HG03460 (cell line): ENCODE measurements around the gene RNF223.
"Not testable (repeated sequence)": the region's sequence is repeated elsewhere in the genome, so short reads cannot be mapped to it uniquely, and the experiment has no call there.

Source experiments
- ATAC-seq: cut with Tn5 transposase; IDR thresholded peaks from one replicate; pipeline ENCODE4 v1.9.1; 2021; ENCODE audit not compliant: unreplicated experiment

The RNF223 gene

DNA sequence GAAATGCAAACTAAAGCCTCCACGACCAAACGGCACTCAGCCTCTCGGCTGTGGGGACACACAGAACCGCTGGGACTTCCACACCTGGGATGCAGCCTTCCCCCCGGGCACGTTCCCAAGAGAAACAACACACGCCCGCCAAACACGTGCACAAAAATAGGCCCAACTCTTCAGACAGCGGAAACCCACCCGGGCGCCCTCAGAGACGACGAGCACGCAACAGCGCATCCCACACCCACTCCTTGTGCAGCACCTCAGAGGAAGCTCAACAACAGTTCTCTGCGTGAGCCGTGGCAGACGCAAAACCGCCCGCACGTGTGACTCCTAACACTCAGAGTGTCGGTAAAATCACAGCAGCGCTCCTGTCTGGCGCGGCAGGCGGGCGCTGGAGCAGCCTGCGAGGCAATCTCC, 36.5 kb upstream of the RNF223 start:
- ATAC-seq, result no peak

DNA sequence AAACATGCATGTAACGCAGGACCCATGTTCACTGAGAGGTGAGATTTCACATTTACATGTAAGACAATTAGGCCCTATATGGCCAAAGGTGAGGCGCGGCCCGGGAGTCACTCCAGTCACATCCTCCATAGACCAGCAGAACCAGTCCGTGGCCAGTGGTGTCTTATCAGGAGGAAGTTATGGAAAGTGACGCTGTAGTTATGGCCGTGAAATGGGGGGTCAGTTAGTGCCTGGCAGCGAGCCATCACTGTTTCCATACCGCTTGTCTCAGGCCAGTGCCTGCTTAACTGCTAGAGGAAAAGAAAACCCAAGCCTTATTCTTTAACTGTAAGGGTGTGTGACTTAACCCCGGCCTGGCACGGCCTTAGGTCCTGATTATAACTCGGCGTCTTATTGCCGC, 35.6 kb upstream of the RNF223 start:
- no peak for ATAC-seq

DNA sequence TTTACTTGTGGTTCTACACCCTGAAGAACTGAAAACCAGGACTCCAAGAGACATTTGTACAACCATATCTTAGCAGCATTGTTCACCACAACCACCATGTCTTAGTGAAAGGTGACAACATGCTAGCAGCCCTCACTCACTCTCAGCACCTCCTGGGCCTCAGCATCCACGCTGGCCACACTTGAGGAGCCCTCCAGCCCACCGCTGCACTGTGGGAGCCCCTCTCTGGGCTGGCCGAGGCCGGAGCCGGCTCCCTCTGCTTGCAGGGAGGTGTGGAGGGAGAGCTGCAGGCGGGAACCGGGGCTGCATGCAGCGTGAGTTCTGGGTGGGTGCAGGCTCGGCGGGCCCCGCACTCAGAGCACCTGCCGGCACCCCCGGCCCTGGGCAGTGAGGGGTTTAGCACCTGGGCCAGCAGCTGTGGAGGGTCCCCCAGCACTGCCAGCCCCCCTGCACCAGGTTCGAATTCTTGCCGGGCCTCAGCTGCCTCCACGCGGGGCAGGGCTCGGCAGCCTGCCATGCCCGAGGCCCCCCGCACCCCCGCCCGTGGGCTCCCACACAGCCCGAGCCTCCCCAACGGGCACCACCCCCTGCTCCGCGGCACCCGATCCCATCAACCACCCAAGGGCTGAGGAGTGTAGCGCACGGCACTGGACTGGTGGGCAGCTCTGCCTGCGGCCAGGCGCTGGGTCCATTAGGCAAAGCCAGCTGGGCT, 32.6 kb upstream of the RNF223 start:
- no peak for ATAC-seq

DNA sequence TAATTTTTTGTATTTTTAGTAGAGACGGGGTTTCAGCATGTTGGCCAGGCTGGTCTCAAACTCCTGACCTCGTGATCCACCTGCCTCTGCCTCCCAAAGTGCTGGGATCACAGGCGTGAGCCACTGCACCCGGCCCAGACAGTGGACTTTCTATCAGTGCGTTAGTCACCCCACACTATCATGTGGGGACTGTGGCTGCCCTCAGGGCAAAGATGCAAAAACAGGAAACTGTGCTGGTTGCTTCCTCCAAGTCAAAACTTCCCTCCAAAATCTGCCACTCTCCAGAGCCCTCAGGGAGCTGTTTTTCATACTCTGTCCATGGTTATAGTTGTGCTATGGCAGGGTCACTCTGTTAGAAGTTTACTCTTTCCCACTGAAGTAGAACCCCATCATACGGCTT, 30.0 kb upstream of the RNF223 start:
- not testable (repeated sequence) for ATAC-seq

DNA sequence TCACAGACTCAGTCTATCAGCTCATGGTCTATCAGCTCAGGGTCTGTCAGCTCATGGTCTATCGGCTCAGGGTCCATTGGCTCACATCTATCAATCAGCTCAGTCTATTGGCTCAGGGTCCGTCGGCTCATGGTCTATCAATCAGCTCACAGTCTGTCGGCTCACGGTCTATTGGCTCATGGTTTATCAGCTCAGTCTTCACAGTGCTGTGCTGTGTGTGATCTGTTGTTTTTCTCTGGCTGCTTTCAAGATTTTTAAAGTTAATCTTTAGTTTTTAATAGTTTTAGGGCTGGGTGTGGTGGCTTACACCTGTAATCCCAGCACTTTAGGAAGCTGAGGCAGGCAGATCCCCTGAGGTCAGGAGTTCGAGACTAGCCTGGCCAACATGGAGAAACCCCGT, 27.4 kb upstream of the RNF223 start:
- ATAC-seq, result no peak

DNA sequence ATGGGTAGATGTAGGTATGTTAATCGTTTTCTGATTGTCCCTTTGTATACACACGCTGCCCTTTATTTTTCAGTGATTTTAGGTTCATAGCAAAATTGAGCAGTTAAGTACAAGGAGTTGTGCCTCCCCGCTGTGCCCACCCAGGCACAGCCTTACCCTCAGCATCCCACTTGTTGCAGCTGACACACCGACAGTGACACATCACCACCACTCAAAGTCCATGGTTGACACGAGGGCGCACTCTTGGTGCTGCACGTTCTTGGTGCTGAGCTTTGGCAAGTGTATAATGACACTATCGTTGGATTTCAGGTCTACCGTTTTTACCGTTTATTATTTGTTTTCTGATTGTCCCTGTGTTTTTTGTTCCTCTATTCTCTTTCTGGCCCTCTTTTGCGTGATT, 26.2 kb upstream of the RNF223 start:
- ATAC-seq, result no peak

DNA sequence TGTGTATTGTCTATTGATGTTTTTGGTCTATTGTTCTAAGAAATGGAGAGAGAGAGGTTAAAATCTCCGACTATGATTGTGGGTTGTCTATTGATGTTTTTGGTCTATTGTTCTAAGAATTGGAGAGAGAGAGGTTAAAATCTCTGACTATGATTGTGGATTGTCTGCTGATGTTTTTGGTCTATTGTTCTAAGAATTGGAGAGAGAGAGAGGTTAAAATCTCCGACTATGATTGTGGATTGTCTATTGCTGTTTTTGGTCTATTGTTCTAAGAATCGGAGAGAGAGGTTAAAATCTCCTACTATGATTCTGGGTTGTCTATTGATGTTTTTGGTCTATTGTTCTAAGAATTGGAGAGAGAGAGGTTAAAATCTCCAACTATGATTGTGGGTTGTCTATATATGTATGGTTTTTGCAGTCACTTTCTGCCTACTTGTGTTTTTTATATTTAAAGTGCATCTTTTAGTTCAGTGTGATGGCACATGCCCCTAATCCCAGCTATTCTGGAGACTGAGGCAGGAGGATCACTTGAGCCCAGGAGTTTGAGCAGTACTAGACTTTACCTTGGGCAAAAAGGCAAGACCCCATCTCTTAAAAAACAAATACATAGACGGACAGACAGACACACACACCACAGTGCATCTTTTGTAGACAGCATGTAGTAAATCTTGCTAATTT, 25.5 kb upstream of the RNF223 start:
- ATAC-seq, result no peak

DNA sequence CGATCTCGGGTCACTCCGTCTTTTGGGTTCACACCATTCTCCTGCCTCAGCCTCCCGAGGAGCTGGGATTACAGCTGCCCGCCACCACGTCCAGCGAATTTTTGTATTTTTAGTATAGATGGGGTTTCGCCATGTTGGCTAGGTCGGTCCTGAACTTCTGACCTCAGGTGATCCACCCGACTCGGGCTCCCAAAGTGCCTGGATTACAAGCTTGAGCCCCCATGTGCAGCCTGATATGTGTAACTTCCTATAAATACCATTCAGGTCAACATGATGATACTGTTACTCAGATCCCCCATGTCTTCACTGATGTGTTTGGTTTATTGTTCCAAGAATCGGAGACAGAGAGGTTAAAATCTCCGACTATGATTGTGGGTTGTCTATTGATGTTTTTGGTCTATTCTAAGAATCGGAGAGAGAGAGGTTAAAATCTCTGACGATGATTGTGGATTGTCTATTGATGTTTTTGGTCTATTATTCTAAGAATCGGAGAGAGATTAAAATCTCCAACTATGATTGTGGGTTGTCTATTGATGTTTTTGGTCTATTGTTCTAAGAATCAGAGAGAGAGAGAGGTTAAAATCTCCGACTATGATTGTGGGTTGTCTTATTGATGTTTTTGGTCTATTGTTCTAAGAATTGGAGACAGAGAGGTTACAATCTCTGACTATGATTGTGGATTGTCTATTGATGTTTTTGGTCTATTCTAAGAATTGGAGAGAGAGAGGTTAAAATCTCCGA, 24.7 kb upstream of the RNF223 start:
- ATAC-seq, result no peak

DNA sequence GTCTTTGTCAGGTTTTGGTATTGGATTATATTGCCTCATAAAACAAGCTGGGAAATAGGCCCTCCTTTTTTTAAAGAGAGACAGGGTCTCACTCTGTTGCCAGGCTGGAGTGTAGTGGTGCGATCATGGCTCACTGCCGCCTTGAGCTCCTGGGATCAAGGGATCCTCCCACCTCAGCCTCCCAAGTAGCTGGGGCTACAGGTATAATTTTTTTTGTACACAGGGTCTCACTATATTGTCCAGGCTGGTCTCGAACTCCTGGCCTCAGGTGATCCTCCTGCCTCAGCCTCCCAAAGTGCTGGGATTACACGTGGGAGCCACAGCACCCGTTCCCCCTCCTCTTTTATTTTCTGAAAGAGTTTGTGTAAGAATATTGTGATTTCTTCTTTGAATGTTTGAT, 22.0 kb upstream of the RNF223 start:
- not testable (repeated sequence) for ATAC-seq

DNA sequence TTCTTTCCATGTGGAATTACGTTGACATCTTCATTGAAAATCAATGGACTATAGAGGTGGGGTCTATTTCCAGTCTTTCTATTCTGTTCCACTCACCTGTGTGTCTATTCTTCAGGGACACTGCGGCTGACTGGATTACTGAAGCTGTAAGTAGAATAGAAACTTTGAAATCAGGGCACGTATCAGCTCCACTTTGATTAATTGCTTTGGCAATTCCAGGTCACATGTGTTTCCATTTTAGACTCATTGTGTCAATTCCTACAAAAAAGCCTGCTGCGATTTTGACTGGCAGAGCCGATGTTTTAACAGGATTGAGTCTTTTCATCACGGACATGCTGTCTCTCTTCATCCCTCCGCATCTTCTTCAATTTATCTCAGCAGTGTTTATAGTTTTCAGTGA, 20.9 kb upstream of the RNF223 start:
- ATAC-seq, result no peak

DNA sequence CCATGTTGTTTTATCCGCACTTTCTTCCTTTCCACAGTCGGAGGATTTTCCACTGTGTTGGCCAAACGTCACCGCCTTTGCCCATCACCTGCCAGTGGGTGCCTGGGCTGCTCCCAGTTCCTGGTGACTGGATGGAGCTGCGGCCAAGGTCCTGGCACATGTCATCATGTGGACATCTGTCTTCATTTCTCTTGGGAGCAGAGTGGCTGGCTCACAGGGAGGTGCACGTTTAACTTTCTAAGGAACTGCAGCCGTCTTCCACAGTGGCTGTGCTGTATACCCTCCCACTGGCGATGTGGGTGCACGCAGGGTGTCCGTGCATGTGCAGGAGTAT, 19.5 kb upstream of the RNF223 start:
- ATAC-seq, result no peak

DNA sequence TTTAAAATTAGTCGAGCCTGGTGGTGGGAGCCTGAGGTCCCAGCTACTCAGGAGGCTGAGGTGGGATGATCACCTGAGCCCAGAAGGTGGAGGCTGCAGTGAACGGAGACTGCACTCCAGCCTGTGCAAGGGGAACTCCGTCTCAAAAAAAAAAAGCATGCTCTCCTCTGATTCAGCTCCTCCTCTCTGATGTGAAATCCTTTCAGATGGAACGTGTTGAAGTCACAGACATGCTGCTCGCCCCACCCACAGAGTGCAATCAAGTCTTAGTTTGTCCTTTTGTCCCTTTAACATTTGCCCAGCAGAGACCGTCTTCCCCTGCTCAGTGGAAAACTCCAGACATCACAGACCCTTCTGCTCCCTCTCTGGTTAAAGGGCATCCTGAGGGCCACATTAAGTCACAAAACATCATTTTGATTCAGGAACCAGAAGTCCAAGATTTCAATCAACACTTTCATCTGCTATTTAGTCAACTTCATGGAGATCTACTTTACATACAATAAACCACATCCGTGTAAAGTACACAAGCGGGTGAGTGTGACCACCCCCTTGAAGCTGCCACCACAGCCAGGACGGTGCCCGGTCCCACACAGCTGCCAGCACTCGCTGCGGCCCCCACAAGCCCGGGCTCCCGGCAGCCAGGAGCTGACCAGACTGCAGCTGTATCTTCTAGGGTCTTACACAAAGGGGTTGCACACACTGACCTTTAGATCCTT, 18.9 kb upstream of the RNF223 start:
- no peak for ATAC-seq

DNA sequence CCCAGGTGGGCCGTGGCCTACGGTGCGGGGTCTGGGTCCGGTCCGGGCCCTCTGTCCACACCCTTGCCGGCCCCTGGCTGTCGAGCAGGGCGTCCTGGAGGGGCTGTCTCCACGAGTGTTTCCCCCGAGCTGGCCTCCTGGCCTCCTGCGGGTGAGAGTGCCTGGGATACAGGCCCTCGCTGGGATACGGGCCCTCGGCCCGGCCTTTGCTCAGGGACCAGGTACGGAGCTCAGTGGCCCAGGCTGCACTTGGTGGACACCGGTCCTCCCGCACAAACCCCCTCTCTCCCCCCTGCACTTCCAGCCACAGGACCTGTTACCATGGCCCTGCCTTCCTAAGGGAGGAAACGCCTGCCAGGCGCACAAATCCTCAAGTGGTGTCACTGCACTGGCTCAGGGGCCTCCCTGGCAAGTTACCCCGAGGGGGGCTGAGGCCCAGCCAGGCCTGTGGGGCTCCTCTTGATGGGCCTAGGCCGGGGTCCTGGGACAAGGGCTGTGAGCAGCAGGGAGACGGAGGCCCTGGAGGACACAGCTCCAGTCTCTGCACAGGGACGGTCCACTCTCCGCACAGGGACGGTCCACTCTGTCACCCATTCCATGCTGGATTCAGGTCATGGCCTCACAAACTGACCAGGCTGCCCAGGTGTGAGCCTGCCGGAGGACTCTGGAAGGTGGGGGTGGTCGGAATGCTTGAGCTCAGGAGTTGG, 18.2 kb upstream of the RNF223 start:
- ATAC-seq, result no peak

DNA sequence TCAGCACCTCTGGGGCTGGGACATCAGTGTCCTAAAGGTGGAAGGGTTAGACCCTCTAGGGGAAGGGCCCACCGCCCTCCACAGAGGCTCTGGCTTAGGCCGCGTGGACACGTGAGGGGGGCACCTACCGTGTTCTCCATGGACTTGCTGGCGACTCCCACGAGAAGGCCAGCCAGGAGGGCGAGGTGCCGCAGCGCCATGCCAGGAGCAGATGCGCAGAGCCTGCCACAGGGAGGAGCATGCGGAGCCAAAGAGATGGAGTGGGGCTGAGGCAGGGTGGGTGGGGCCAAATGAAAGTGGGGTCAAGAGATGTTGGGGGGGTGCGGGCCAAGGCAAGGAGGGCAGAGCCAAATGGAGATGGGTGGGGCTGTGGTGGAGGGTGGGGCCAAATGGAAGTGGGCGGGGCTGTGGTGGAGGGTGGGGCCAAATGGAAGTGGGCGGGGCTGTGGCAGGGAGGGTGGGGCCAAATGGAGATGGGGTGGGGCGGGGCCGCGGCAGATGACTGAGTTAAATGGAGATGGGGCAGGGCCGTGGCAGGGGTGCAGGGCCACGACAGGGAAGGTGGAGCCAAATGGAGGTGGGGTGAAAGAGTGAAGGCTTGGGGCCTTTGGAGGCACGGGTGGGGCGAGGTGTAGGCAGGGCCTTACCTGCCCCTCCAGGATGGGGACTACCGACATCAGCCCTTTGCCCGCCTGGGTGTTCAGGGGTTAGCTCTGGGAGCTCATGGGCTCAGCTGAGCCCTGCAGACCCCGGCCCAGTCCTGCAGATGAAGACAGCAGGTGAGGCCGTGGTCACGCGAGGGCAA, 17.4 kb upstream of the RNF223 start:
- ATAC-seq, result no peak

DNA sequence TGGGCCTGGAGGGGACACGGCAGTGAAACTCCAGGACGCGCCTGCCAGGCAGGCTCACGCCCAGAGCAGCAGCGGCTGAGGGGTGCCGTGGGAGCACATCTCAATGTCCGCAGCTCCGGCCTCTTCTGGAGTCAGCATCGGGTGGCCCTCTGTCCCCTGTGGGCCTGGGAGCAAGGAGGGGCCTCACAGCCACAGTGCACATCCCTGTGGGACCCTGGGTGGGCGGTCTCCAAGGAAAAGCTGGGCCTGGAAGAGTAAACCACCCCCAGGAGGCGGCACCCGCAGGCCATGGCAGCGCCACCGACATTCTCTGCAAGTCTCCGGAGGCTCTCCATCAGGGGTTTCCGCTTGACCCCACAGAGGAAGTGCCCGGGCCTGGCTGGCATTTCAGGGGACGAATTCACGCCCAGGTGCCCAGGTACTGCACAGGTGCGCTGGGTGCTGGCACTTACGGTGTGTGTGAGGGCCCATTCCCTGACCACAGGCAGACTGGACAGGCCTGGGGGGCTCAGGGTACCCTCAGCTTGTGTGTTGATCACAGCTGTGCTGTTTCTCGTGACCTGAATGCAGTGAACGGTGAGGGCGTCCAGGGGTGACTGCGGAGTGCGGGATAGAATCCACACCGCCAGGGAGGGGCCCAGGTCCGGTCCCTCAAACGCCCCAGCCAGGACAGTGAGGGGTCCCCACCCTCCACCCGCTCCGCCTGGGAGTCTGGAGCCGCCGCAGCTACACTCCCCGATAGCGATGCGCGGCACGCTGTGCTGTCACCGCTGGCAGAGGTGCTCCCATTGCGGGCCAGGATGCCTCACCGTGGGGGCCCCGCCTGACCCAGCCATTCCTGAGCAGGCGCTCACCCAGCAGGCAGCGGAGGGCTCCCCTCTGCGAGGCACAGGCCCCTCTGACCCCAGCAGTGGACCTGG, 16.6 kb upstream of the RNF223 start:
- no peak for ATAC-seq

DNA sequence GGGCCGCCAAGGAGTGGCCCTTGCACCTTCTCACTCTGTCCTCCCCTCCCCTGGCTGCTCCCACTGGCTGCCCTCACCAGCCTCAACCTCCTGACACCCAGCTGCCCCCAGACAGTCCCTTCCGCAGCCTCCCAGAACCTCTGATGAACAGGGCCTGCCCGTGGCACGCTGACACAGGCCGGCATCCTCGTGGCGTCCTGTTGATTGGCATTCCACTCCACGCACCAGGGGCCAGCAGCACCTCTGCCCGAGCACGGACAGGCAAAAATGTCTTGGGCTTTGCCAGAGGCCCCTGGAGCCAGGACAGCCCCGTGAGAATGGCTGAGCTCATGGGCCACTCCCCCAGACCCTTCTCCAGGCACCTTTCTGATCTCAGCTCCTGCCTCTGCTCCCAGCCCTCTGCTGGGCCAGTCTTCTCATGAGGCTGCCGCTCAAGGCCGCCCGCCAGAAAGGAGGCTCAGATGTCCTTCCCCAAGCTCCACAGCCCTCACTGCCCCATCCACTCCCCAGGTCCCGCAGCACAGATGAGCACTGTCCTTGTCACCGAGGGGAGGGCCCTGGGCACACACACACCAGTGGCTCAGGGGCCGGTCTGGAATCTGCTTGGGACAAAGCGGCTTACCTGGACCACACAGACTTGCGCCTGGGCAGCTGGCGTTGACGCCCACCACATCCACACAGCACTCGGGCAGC, 15.8 kb upstream of the RNF223 start:
- ATAC-seq, result no peak

DNA sequence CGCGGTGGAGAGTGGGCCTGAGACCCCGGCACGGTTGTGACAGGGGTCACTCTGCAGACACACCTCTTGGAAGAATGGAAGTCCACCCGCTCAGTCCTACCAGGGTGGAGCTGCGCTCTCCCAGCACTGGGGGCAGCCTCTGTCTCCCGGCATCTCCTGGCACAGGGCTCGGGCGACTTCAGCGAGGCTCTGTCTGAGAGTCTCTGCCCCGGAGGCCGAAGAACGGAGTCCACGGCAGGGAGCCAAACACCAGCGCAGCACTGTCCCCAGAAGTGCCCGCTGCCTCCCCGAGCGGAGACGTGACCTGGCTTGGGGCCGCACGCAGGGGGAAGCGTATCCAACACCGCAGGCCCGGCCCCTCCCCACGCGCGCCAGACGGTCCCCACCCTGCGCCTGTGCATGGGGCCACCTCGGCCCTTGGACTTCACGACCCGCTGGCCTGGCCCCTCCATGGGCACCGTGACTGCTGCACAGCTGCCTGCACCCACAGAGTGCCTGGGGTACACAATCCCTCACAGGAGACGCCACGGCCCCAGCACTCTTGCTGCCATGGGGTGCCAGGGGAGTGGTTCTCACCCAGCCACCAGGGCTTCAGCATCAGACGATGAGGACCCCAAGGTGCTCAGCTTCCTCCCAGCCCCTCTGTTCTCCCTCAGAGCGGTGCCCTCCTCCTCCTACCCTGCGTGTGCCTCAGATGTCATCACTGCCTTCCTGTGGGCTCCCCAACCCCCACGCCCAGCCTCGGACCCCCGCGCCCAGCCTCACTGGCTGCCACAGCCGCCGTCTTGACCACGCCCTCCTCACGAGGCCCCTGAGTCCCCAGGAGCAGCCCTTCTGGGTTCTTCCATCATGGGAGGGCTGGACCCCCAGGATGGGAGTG, 14.9 kb upstream of the RNF223 start:
- no peak for ATAC-seq
